ENCODE results near the gene FNDC1.

GRCh38 chr6:159311618-159312017, 142.4 kb downstream of the FNDC1 start:
- TF ChIP-seq CTCF (IDR thresholded peaks at IDR 0.05) = no peak
- no peak for TF ChIP-seq POLR2A (IDR thresholded peaks at IDR 0.05)

Measured in lower leg skin (tissue), 3 donors.